H9 (cell line): ENCODE data around the gene FAM25A. TPM values are rescaled to one million over a fixed set of nuclear protein-coding genes. Genes with fewer than 3 reads are reported as not detected.

Experiments used
- DNase-seq: peaks from one replicate; pipeline ENCODE4 v3.0.0-alpha.2; 2017
- H2AFZ ChIP-seq: one replicate; pipeline ENCODE4 v1.6.1; 2013; ENCODE audit warnings: mild to moderate bottlenecking, low read length, control low read depth, moderate library complexity
- H2AK5ac ChIP-seq: 2 replicates; pipeline ENCODE4 v1.6.1; 2013; ENCODE audit warnings: low read length, control low read depth, mixed read lengths; ENCODE audit not compliant: insufficient read length
- H2BK120ac ChIP-seq: one replicate; pipeline ENCODE4 v1.6.1; 2013; ENCODE audit warnings: low read depth, mild to moderate bottlenecking, low read length, control low read depth, inconsistent platforms; ENCODE audit not compliant: poor library complexity, severe bottlenecking
- H2BK12ac ChIP-seq: 2 replicates; pipeline ENCODE4 v1.6.1; 2013; ENCODE audit warnings: low read length, control low read depth, mixed read lengths, low read depth; ENCODE audit not compliant: insufficient read length
- H2BK15ac ChIP-seq: 2 replicates; pipeline ENCODE4 v1.6.1; 2013; ENCODE audit warnings: low read depth, low read length, control low read depth
- H2BK20ac ChIP-seq: one replicate; pipeline ENCODE4 v1.6.1; 2013; ENCODE audit warnings: low read depth, mild to moderate bottlenecking, low read length, control low read depth, inconsistent platforms; ENCODE audit not compliant: poor library complexity, severe bottlenecking
- H2BK5ac ChIP-seq: 2 replicates; pipeline ENCODE4 v1.6.1; 2013; ENCODE audit warnings: low read length, control low read depth, mixed read lengths; ENCODE audit not compliant: insufficient read length
- H3K14ac ChIP-seq: 2 replicates; pipeline ENCODE4 v1.6.1; 2013; ENCODE audit warnings: low read length, control low read depth; ENCODE audit not compliant: insufficient read depth
- H3K18ac ChIP-seq: 2 replicates; pipeline ENCODE4 v1.6.1; 2013; ENCODE audit warnings: low read depth, mild to moderate bottlenecking, mixed read lengths, low read length, control low read depth; ENCODE audit not compliant: insufficient read length
- H3K23ac ChIP-seq: 2 replicates; pipeline ENCODE4 v1.6.1; 2013; ENCODE audit warnings: low read length, control low read depth, mixed read lengths, low read depth; ENCODE audit not compliant: insufficient read length
- H3K23me2 ChIP-seq: 2 replicates; pipeline ENCODE4 v1.6.1; 2013; ENCODE audit warnings: low read depth, mild to moderate bottlenecking, mixed read lengths, low read length, control low read depth; ENCODE audit not compliant: insufficient read length, poor library complexity, severe bottlenecking
- H3K27ac ChIP-seq: 2 replicates; pipeline ENCODE4 v1.5.1; 2013; ENCODE audit warnings: low read length, control low read depth, mixed read lengths, low read depth; ENCODE audit not compliant: insufficient read length
- H3K27me3 ChIP-seq: 2 replicates; pipeline ENCODE4 v1.6.1; 2013; ENCODE audit warnings: low read length, control low read depth, inconsistent platforms; ENCODE audit not compliant: insufficient read depth
- H3K4ac ChIP-seq: 2 replicates; pipeline ENCODE4 v1.6.1; 2013; ENCODE audit warnings: low read depth, mild to moderate bottlenecking, control low read depth, inconsistent platforms, low read length, moderate library complexity
- H3K4me1 ChIP-seq: 2 replicates; pipeline ENCODE4 v1.6.1; 2013; ENCODE audit warnings: low read length, control low read depth, inconsistent platforms; ENCODE audit not compliant: insufficient read depth
- H3K4me2 ChIP-seq: 2 replicates; pipeline ENCODE4 v1.6.1; 2013; ENCODE audit warnings: low read length, control low read depth, mixed read lengths; ENCODE audit not compliant: insufficient read length, insufficient read depth
- H3K56ac ChIP-seq: 2 replicates; pipeline ENCODE4 v1.6.1; 2013; ENCODE audit warnings: low read depth, mild to moderate bottlenecking, mixed read lengths, low read length, control low read depth; ENCODE audit not compliant: insufficient read length
- H3K79me1 ChIP-seq: 2 replicates; pipeline ENCODE4 v1.6.1; 2013; ENCODE audit warnings: low read depth, mild to moderate bottlenecking, moderate library complexity, low read length, control low read depth, inconsistent platforms; ENCODE audit not compliant: insufficient read depth, poor library complexity, severe bottlenecking
- H3K79me2 ChIP-seq: 2 replicates; pipeline ENCODE4 v1.6.1; 2013; ENCODE audit warnings: low read length, control low read depth, inconsistent platforms; ENCODE audit not compliant: insufficient read depth
- H3K9ac ChIP-seq: 2 replicates; pipeline ENCODE4 v1.6.1; 2013; ENCODE audit warnings: low read length, control low read depth, mixed read lengths; ENCODE audit not compliant: insufficient read length; ENCODE audit errors: extremely low read depth
- H3K9me3 ChIP-seq: one replicate; pipeline ENCODE4 v1.6.1; 2013; ENCODE audit warnings: low read depth, low read length, inconsistent platforms; ENCODE audit not compliant: control insufficient read depth
- H3T11ph ChIP-seq: one replicate; pipeline ENCODE4 v1.6.1; 2013; ENCODE audit warnings: mild to moderate bottlenecking, low read length, control low read depth, inconsistent platforms
- H4K20me1 ChIP-seq: one replicate; pipeline ENCODE4 v1.6.1; 2013; ENCODE audit not compliant: control insufficient read depth, insufficient read length, insufficient read depth
- H4K5ac ChIP-seq: 2 replicates; pipeline ENCODE4 v1.6.1; 2013; ENCODE audit warnings: low read depth, mild to moderate bottlenecking, mixed read lengths, low read length, control low read depth; ENCODE audit not compliant: insufficient read length
- H4K8ac ChIP-seq: replicated peaks from 2 replicates; pipeline ENCODE4 v1.6.1; 2013; ENCODE audit warnings: low read length, control low read depth, mixed read lengths, low read depth; ENCODE audit not compliant: insufficient read length
- H4K91ac ChIP-seq: 2 replicates; pipeline ENCODE4 v1.6.1; 2013; ENCODE audit warnings: low read depth, mild to moderate bottlenecking, moderate library complexity, mixed read lengths, low read length, control low read depth; ENCODE audit not compliant: insufficient read length
- H3K27ac Mint-ChIP-seq, 3 experiments: 2 replicates in 2 of 3; 3 replicates in 1 of 3; pipeline ENCODE4 v1.8.0; 2020 to 2021; ENCODE audit warnings: mixed read lengths in 3 of 3, mild to moderate bottlenecking in 1 of 3, moderate library complexity in 1 of 3
- H3K27me3 Mint-ChIP-seq: 2 replicates; pipeline ENCODE4 v1.8.0; 2021; ENCODE audit warnings: low read depth, mild to moderate bottlenecking, moderate library complexity, mixed read lengths
- H3K36me3 Mint-ChIP-seq, 3 experiments: 2 replicates in 2 of 3; 3 replicates in 1 of 3; pipeline ENCODE4 v1.8.0; 2020 to 2021; ENCODE audit warnings: low read depth in 3 of 3, mixed read lengths in 3 of 3; ENCODE audit not compliant: insufficient read depth in 1 of 3
- H3K4me1 Mint-ChIP-seq, 2 experiments: 2 replicates each; pipeline ENCODE4 v1.8.0; 2020; ENCODE audit warnings: mixed read lengths in 2 of 2
- H3K4me3 Mint-ChIP-seq, 2 experiments: 2 replicates in 1 of 2; 3 replicates in 1 of 2; pipeline ENCODE4 v1.8.0; 2020 to 2021; ENCODE audit warnings: mild to moderate bottlenecking in 2 of 2, mixed read lengths in 2 of 2, moderate library complexity in 1 of 2
- H3K9me3 Mint-ChIP-seq, 2 experiments: 2 replicates in 1 of 2; 3 replicates in 1 of 2; pipeline ENCODE4 v1.8.0; 2020; ENCODE audit warnings: mild to moderate bottlenecking in 2 of 2, mixed read lengths in 2 of 2, moderate library complexity in 1 of 2
- CTCF ChIP-seq: fragments of 200-600 bp; sonication (generic); conservative IDR thresholded peaks from 3 replicates; pipeline ENCODE4 v1.8.0; 2021; ENCODE audit warnings: antibody characterized with exemption, mild to moderate bottlenecking
- WGBS: extraction: QIAGEN DNeasy Blood & Tissue Kit; methylation state at CpG from one replicate; pipeline ENCODE4 v1.1.7; 2013; ENCODE audit warnings: missing lambda C conversion rate, low lambda C conversion rate, mixed read lengths; ENCODE audit not compliant: insufficient read length; ENCODE audit errors: extremely low coverage; 5-methylcytosine and 5-hydroxymethylcytosine counted together
- total RNA-seq: library from RNA; stranded (reverse); gene quantifications from 2 replicates; pipeline ENCODE4 v1.2.1, GENCODE V29; 2021

Gene FAM25A
- total RNA-seq, 1 experiment from 2014 or later = not detected

GRCh38 chr10:87066865-87067264, 46.8 kb downstream of the FAM25A start:
- H3K14ac ChIP-seq = no peak overlapping the region
- H2BK12ac ChIP-seq = no peak overlapping the region
- H2BK15ac ChIP-seq = no peak overlapping the region
- Mint-ChIP-seq H3K27ac (no peak overlapping the region), H3K9me3 (no peaks in the 10 kb centered on the region), H3K4me1 (no peaks in the 10 kb centered on the region), H3K4me3 (no peak overlapping the region), H3K27me3 (no peaks in the 10 kb centered on the region), H3K36me3 (peaks cover 26 to 76% (median 56%) of the 10 kb centered on the region in 3 experiments)
- no peak overlapping the region for H3K18ac ChIP-seq
- H3K4me2 ChIP-seq = no peak overlapping the region
- H3T11ph ChIP-seq = no peak overlapping the region
- H2AFZ ChIP-seq = no peak overlapping the region
- H4K8ac ChIP-seq = no peak overlapping the region
- H3K79me2 ChIP-seq = no peaks in the 10 kb centered on the region
- H4K5ac ChIP-seq = no peak overlapping the region
- no peaks in the 10 kb centered on the region for H3K4me1 ChIP-seq
- H2AK5ac ChIP-seq = no peak overlapping the region
- no peak overlapping the region for H3K23ac ChIP-seq
- H3K56ac ChIP-seq = no peak overlapping the region
- WGBS = no CpG with 5 or more reads among the region's 1 CpG
- H4K91ac ChIP-seq = no peak overlapping the region
- H3K9ac ChIP-seq = no peak overlapping the region
- H2BK120ac ChIP-seq = no peak overlapping the region
- no peaks in the 10 kb centered on the region for H3K27me3 ChIP-seq
- H3K9me3 ChIP-seq = no peaks in the 10 kb centered on the region
- no peak overlapping the region for H2BK20ac ChIP-seq
- H3K79me1 ChIP-seq = no peaks in the 10 kb centered on the region
- H2BK5ac ChIP-seq = no peak overlapping the region
- H3K27ac ChIP-seq = no peak overlapping the region
- no peak overlapping the region for H3K4ac ChIP-seq
- no peak for TF ChIP-seq CTCF
- no peaks in the 10 kb centered on the region for H3K23me2 ChIP-seq
- DNase-seq = no peak
- H4K20me1 ChIP-seq = no peaks in the 10 kb centered on the region
